Glutamatergic neuron (in vitro differentiated cells): ENCODE data around the gene CFAP61. TPM values are rescaled to one million over a fixed set of nuclear protein-coding genes. Genes with fewer than 3 reads are reported as not detected.
A peak's percentile ranks its signal among the peaks of the same experiment; 100 is the strongest.

Experiments used
- DNase-seq: peaks from one replicate; pipeline ENCODE4 v3.0.0; 2022
- H3K27ac Mint-ChIP-seq: one replicate; pipeline ENCODE4 v1.8.0; 2020; ENCODE audit warnings: mild to moderate bottlenecking, mixed read lengths, inconsistent platforms; ENCODE audit not compliant: unreplicated experiment
- H3K27me3 Mint-ChIP-seq: one replicate; pipeline ENCODE4 v1.8.0; 2020; ENCODE audit warnings: mild to moderate bottlenecking, moderate library complexity, mixed read lengths, inconsistent platforms; ENCODE audit not compliant: unreplicated experiment
- H3K36me3 Mint-ChIP-seq: one replicate; pipeline ENCODE4 v1.8.0; 2020; ENCODE audit warnings: mild to moderate bottlenecking, mixed read lengths, inconsistent platforms; ENCODE audit not compliant: unreplicated experiment
- H3K4me1 Mint-ChIP-seq: one replicate; pipeline ENCODE4 v1.8.0; 2020; ENCODE audit warnings: mild to moderate bottlenecking, low read depth, mixed read lengths, inconsistent platforms; ENCODE audit not compliant: unreplicated experiment
- H3K4me3 Mint-ChIP-seq: one replicate; pipeline ENCODE4 v1.8.0; 2020; ENCODE audit warnings: mild to moderate bottlenecking, mixed read lengths, inconsistent platforms; ENCODE audit not compliant: unreplicated experiment
- H3K9me3 Mint-ChIP-seq: one replicate; pipeline ENCODE4 v1.8.0; 2020; ENCODE audit warnings: mild to moderate bottlenecking, moderate library complexity, mixed read lengths, inconsistent platforms; ENCODE audit not compliant: unreplicated experiment
- total RNA-seq: library from RNA; stranded (reverse); fragmentation: NEBNext Ultra II Directional; extraction: Animal tissue kit (Norgen Biotek cat#: 25700); gene quantifications from one replicate; pipeline ENCODE4 v1.2.1, GENCODE V29; 2021; ENCODE audit not compliant: unreplicated experiment
- TF ChIP-seq, protein P1 (sequence below): fragments of 200-600 bp; sonication (generic); IDR thresholded peaks from one replicate; pipeline ENCODE4 v1.5.0; 2021; ENCODE audit not compliant: partially characterized antibody, unreplicated experiment

Gene CFAP61
- total RNA-seq, 1 donor from 2014 or later: 5.0 TPM

DNA sequence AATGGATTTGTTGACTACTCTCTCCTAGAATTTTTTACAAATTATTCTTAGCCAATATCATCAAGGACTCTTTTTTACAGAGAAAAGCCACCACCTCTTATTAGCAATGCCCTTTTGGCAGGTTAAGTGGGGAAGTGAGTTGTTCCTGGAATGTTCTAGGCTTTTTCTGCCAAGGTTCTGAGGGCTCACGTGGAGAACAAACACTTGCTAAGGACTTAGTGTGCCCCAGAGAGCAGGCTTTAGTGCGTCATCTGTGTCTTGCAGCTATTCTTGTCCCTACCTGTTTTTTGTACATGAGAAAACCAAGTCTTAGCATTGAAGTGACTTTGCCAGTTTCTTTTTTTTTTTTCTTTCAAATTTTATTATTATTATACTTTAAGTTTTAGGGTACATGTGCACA lies 33.5 kb downstream of the CFAP61 start:
- TF ChIP-seq, protein P1, sequence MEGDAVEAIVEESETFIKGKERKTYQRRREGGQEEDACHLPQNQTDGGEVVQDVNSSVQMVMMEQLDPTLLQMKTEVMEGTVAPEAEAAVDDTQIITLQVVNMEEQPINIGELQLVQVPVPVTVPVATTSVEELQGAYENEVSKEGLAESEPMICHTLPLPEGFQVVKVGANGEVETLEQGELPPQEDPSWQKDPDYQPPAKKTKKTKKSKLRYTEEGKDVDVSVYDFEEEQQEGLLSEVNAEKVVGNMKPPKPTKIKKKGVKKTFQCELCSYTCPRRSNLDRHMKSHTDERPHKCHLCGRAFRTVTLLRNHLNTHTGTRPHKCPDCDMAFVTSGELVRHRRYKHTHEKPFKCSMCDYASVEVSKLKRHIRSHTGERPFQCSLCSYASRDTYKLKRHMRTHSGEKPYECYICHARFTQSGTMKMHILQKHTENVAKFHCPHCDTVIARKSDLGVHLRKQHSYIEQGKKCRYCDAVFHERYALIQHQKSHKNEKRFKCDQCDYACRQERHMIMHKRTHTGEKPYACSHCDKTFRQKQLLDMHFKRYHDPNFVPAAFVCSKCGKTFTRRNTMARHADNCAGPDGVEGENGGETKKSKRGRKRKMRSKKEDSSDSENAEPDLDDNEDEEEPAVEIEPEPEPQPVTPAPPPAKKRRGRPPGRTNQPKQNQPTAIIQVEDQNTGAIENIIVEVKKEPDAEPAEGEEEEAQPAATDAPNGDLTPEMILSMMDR: no peak
- no peak for DNase-seq
- peak overlapping the region; percentile 73 for H3K27ac Mint-ChIP-seq
- H3K4me1 Mint-ChIP-seq: peaks cover 35% of the 10 kb centered on the region
- H3K27me3 Mint-ChIP-seq: peaks cover 3% of the 10 kb centered on the region
- H3K9me3 Mint-ChIP-seq: peaks cover 5% of the 10 kb centered on the region
- H3K4me3 Mint-ChIP-seq: no peak overlapping the region
- no peaks in the 10 kb centered on the region for H3K36me3 Mint-ChIP-seq

DNA sequence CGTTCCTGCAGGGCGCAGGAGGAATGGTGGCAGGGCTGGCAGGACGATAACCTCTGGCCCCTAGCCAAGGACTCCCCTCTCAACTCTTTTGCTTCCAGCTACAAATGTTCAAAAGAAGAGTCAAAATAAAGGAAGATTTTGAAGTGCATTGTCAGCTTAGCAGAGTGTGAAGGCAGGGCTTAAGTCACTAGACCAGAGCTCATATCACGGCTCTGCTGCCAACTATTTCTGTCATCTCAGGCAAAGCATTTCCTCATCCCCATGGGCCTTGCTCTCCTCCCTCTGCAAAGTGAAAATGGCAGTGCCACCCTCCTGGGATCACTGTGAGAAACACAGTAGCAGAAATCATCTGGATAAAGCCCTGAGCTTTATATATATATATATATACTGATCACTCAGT lies 36.7 kb downstream of the CFAP61 start:
- Mint-ChIP-seq H3K4me1 (peaks cover 25% of the 10 kb centered on the region), H3K4me3 (no peak overlapping the region), H3K27ac (no peak overlapping the region), H3K9me3 (peaks cover 5% of the 10 kb centered on the region), H3K36me3 (no peaks in the 10 kb centered on the region), H3K27me3 (peaks cover 3% of the 10 kb centered on the region)
- no peak for DNase-seq
- TF ChIP-seq, protein P1: no peak

DNA sequence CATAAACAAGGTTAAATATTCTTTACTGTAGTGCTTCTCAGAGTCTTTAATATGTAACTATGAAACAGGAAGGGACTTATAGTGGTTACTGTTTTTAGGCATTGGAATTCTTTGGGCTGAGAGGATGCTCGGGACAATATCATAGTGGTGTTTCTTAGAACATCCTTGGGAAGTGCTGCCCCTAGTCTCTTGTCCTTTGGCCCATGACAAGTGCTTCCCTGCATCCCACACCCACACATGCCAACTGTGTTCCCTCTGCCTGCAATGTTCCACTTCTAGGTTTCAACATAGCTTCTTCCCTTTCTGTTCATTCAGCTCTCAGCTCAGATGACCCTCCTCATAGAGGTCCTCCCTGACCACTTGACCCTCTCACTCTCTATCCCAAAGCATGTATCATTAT lies 37.6 kb downstream of the CFAP61 start:
- Mint-ChIP-seq H3K27me3 (peaks cover 3% of the 10 kb centered on the region), H3K27ac (no peak overlapping the region), H3K9me3 (peaks cover 4% of the 10 kb centered on the region), H3K4me1 (peaks cover 19% of the 10 kb centered on the region), H3K36me3 (no peaks in the 10 kb centered on the region), H3K4me3 (no peak overlapping the region)
- no peak for DNase-seq
- TF ChIP-seq, protein P1: no peak

DNA sequence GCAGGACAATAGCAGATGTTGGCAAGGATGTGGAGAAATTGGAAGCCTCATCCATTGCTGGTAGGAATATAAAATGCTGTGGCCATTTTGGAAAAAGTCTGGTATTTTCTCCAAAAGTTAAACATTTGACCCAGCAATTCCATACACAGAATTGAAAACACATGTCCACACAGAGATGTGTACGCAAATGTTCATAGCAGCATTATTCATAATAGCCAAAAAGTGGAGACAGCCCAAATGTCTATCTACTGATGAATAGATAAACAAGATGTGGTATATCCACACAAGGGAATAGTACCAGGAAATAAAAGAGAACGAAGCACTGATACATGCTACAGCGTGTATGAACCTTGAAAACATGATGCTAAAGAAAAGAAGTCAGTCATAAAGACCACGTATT lies 40.5 kb downstream of the CFAP61 start:
- Mint-ChIP-seq H3K27me3 (no peaks in the 10 kb centered on the region), H3K27ac (no peak overlapping the region), H3K4me1 (peaks cover 22% of the 10 kb centered on the region), H3K4me3 (no peak overlapping the region), H3K36me3 (no peaks in the 10 kb centered on the region), H3K9me3 (peaks cover 1% of the 10 kb centered on the region)
- TF ChIP-seq, protein P1: no peak
- DNase-seq: no peak

DNA sequence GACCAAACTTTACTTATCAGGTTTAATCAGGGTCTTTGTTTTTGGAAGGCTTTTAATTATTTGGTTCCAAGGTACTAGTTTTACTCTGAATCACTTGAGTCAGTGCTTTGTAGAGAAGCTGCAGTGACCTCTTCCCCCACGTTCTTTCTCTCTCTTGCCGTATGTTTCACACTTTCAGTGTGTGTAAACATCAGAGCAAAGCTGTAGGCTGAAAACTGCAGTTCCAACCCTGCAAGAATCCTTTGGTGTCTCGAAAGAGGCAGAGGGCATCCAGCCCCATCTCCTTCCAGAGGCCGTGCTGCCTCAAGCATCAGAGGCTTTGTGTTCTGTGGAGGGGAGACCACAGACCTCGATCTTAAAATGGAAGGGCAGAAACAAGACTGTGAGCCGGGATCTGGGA lies 42.1 kb downstream of the CFAP61 start:
- Mint-ChIP-seq H3K27ac (no peak overlapping the region), H3K27me3 (no peaks in the 10 kb centered on the region), H3K4me3 (no peak overlapping the region), H3K36me3 (no peaks in the 10 kb centered on the region), H3K4me1 (peaks cover 20% of the 10 kb centered on the region), H3K9me3 (peaks cover 3% of the 10 kb centered on the region)
- TF ChIP-seq, protein P1: no peak
- DNase-seq: no peak
